HepG2 (cell line): ENCODE results near the gene GPR25. TPM values are rescaled to one million over a fixed set of nuclear protein-coding genes. Genes with fewer than 3 reads are reported as not detected.
A peak's percentile ranks its signal among the peaks of the same experiment; 100 is the strongest.

Source experiments
- NFKB2 ChIP-seq: sonication (generic); formaldehyde crosslinking; IDR thresholded peaks from 2 replicates; pipeline ENCODE4 v1.4.0; 2020; ENCODE audit warnings: missing genetic modification reagents, borderline replicate concordance
- TMF1 ChIP-seq: sonication (generic); formaldehyde crosslinking; IDR thresholded peaks from 2 replicates; pipeline ENCODE4 v1.8.1; 2022; ENCODE audit warnings: low read depth, missing genetic modification reagents
- ZNF335 ChIP-seq: sonication (generic); formaldehyde crosslinking; IDR thresholded peaks from 2 replicates; pipeline ENCODE4 v1.4.0; 2020; ENCODE audit warnings: missing genetic modification reagents
- ZNF572 ChIP-seq: sonication (generic); formaldehyde crosslinking; IDR thresholded peaks from 2 replicates; pipeline ENCODE4 v1.5.1; 2020; ENCODE audit warnings: mild to moderate bottlenecking, missing genetic modification reagents
- ZNF720 ChIP-seq: sonication (generic); formaldehyde crosslinking; IDR thresholded peaks from 2 replicates; pipeline ENCODE4 v1.4.0; 2020; ENCODE audit warnings: missing genetic modification reagents
- polyA plus RNA-seq, 8 experiments: library from polyadenylated mRNA; depleted of rRNA in 3 of 8; stranded (reverse) in 7 of 8; unstranded in 1 of 8; fragments of >200 nt; fragmentation: Illumina TruSeq in 4 of 8; extraction: Trizol in 4 of 8; gene quantifications; 2 replicates each; pipeline versions ENCODE4 v1.2.1 to v1.2.3, GENCODE V29; 2011 to 2016; ENCODE audit warnings: low read depth in 4 of 8, missing spikeins in 1 of 8, mixed read lengths in 1 of 8; ENCODE audit not compliant: insufficient read depth in 1 of 8
- total RNA-seq, 5 experiments: library from RNA; depleted of rRNA; stranded (reverse); fragments of >200 nt; fragmentation: Illumina TruSeq; extraction: Trizol; gene quantifications; 2 replicates each; pipeline ENCODE4 v1.2.3, GENCODE V29; 2016; ENCODE audit warnings: low read depth in 1 of 5
- TF ChIP-seq, protein P1 (sequence below): sonication (generic); formaldehyde crosslinking; conservative IDR thresholded peaks from 2 replicates; pipeline ENCODE4 v1.4.0; 2020; ENCODE audit warnings: missing genetic modification reagents
- TF ChIP-seq, protein P2 (sequence below): sonication (generic); formaldehyde crosslinking; IDR thresholded peaks from 2 replicates; pipeline ENCODE4 v1.5.0; 2020; ENCODE audit warnings: mild to moderate bottlenecking, missing genetic modification reagents
- TF ChIP-seq, protein P3 (sequence below), 2 experiments: sonication (generic) in 1 of 2; formaldehyde crosslinking in 1 of 2; IDR thresholded peaks; 2 replicates each; pipeline versions ENCODE4 v1.6.1 to v1.9.0; 2014 to 2022; ENCODE audit warnings: antibody characterized with exemption in 1 of 2, borderline replicate concordance in 1 of 2, inconsistent platforms in 1 of 2, low read depth in 1 of 2, missing genetic modification reagents in 1 of 2
- TF ChIP-seq, protein P4 (sequence below): sonication (generic); formaldehyde crosslinking; IDR thresholded peaks from 2 replicates; pipeline ENCODE4 v1.4.0; 2020; ENCODE audit warnings: low read depth, missing genetic modification reagents
- TF ChIP-seq, protein P5 (sequence below): sonication (generic); formaldehyde crosslinking; IDR thresholded peaks from 2 replicates; pipeline ENCODE4 v1.5.0; 2020; ENCODE audit warnings: mild to moderate bottlenecking, missing genetic modification reagents, moderate library complexity

Gene GPR25
- total and polyA plus RNA-seq, 2 of the 13 experiments (the other 11 are each of a cell fraction or from before 2014, with no cell fraction given), result not detected

DNA sequence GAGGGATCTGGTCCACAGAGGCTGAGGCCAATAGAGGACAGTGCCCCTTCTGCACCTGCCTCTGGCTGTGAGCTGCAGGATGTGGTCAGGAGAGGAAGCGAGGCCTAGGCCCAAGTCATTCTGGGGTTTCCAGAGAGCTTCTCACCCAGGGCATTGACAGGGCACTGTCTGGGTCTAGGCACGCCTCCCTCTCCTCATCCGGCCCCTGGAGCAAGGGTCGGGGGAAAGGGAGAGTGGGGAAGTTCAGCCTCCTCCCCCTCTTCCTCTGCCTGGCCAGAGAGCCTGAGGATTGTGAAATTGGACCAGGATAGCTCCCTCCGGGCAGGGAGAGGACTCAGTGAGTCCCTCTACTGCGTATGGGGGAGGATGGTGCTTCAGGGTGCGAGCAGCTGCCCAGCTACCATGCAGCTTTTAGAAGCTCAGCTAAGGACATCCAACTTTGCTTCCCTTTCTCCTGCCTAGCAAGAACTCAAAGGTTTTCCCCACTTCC, 15.6 kb downstream of the GPR25 start (continued):
- TF ChIP-seq, protein P1, sequence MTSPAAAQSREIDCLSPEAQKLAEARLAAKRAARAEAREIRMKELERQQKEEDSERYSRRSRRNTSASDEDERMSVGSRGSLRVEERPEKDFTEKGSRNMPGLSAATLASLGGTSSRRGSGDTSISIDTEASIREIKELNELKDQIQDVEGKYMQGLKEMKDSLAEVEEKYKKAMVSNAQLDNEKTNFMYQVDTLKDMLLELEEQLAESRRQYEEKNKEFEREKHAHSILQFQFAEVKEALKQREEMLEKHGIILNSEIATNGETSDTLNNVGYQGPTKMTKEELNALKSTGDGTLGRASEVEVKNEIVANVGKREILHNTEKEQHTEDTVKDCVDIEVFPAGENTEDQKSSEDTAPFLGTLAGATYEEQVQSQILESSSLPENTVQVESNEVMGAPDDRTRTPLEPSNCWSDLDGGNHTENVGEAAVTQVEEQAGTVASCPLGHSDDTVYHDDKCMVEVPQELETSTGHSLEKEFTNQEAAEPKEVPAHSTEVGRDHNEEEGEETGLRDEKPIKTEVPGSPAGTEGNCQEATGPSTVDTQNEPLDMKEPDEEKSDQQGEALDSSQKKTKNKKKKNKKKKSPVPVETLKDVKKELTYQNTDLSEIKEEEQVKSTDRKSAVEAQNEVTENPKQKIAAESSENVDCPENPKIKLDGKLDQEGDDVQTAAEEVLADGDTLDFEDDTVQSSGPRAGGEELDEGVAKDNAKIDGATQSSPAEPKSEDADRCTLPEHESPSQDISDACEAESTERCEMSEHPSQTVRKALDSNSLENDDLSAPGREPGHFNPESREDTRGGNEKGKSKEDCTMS, result no peak
- TF ChIP-seq, protein P2, sequence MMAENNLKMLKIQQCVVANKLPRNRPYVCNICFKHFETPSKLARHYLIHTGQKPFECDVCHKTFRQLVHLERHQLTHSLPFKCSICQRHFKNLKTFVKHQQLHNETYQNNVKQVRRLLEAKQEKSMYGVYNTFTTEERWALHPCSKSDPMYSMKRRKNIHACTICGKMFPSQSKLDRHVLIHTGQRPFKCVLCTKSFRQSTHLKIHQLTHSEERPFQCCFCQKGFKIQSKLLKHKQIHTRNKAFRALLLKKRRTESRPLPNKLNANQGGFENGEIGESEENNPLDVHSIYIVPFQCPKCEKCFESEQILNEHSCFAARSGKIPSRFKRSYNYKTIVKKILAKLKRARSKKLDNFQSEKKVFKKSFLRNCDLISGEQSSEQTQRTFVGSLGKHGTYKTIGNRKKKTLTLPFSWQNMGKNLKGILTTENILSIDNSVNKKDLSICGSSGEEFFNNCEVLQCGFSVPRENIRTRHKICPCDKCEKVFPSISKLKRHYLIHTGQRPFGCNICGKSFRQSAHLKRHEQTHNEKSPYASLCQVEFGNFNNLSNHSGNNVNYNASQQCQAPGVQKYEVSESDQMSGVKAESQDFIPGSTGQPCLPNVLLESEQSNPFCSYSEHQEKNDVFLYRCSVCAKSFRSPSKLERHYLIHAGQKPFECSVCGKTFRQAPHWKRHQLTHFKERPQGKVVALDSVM, result no peak; the same call in 1 of the 2 replicates
- TF ChIP-seq ZNF335 (no peak), ZNF572 (CRISPR knock-in tag) (no peak), ZNF720 (CRISPR knock-in tag) (no peak), NFKB2 (CRISPR knock-in tag) (peak; percentile 30; the same call in 1 of the 2 replicates), TMF1 (CRISPR knock-in tag) (no peak)
- TF ChIP-seq, protein P3, sequence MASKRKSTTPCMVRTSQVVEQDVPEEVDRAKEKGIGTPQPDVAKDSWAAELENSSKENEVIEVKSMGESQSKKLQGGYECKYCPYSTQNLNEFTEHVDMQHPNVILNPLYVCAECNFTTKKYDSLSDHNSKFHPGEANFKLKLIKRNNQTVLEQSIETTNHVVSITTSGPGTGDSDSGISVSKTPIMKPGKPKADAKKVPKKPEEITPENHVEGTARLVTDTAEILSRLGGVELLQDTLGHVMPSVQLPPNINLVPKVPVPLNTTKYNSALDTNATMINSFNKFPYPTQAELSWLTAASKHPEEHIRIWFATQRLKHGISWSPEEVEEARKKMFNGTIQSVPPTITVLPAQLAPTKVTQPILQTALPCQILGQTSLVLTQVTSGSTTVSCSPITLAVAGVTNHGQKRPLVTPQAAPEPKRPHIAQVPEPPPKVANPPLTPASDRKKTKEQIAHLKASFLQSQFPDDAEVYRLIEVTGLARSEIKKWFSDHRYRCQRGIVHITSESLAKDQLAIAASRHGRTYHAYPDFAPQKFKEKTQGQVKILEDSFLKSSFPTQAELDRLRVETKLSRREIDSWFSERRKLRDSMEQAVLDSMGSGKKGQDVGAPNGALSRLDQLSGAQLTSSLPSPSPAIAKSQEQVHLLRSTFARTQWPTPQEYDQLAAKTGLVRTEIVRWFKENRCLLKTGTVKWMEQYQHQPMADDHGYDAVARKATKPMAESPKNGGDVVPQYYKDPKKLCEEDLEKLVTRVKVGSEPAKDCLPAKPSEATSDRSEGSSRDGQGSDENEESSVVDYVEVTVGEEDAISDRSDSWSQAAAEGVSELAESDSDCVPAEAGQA (IDR thresholded peaks at IDR 0.05; ENCODE audit: low read depth), result no peak
- TF ChIP-seq, protein P3 (CRISPR knock-in tag; IDR thresholded peaks at IDR 0.05; ENCODE audit: borderline replicate concordance), result no peak
- TF ChIP-seq, protein P4, sequence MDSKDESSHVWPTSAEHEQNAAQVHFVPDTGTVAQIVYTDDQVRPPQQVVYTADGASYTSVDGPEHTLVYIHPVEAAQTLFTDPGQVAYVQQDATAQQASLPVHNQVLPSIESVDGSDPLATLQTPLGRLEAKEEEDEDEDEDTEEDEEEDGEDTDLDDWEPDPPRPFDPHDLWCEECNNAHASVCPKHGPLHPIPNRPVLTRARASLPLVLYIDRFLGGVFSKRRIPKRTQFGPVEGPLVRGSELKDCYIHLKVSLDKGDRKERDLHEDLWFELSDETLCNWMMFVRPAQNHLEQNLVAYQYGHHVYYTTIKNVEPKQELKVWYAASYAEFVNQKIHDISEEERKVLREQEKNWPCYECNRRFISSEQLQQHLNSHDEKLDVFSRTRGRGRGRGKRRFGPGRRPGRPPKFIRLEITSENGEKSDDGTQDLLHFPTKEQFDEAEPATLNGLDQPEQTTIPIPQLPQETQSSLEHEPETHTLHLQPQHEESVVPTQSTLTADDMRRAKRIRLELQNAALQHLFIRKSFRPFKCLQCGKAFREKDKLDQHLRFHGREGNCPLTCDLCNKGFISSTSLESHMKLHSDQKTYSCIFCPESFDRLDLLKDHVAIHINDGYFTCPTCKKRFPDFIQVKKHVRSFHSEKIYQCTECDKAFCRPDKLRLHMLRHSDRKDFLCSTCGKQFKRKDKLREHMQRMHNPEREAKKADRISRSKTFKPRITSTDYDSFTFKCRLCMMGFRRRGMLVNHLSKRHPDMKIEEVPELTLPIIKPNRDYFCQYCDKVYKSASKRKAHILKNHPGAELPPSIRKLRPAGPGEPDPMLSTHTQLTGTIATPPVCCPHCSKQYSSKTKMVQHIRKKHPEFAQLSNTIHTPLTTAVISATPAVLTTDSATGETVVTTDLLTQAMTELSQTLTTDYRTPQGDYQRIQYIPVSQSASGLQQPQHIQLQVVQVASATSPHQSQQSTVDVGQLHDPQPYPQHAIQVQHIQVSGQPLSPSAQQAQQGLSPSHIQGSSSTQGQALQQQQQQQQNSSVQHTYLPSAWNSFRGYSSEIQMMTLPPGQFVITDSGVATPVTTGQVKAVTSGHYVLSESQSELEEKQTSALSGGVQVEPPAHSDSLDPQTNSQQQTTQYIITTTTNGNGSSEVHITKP (CRISPR knock-in tag), result 0 out of 2 replicates have a peak, but pooled peaks have one; percentile 22
- TF ChIP-seq, protein P5, sequence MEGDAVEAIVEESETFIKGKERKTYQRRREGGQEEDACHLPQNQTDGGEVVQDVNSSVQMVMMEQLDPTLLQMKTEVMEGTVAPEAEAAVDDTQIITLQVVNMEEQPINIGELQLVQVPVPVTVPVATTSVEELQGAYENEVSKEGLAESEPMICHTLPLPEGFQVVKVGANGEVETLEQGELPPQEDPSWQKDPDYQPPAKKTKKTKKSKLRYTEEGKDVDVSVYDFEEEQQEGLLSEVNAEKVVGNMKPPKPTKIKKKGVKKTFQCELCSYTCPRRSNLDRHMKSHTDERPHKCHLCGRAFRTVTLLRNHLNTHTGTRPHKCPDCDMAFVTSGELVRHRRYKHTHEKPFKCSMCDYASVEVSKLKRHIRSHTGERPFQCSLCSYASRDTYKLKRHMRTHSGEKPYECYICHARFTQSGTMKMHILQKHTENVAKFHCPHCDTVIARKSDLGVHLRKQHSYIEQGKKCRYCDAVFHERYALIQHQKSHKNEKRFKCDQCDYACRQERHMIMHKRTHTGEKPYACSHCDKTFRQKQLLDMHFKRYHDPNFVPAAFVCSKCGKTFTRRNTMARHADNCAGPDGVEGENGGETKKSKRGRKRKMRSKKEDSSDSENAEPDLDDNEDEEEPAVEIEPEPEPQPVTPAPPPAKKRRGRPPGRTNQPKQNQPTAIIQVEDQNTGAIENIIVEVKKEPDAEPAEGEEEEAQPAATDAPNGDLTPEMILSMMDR (CRISPR knock-in tag), result 0 out of 2 replicates have a peak, but pooled peaks have one; percentile 20
